ACHN (cell line): ENCODE data around the gene INO80C.
"Not testable (repeated sequence)": the region's sequence is repeated elsewhere in the genome, so short reads cannot be mapped to it uniquely, and the experiment has no call there.

Source experiments
- DNase-seq: peaks from one replicate; pipeline ENCODE4 v3.0.0-alpha.2; 2015
- in situ Hi-C: cut with HindIII; loops from 2 replicates; pipeline ENCODE4 v1.10.0; 2017; ENCODE audit warnings: low sequenced_read_pairs, low pct_ligation_motif_present, low pct_unique_long_range_greater_than_20kb

The INO80C gene

DNA sequence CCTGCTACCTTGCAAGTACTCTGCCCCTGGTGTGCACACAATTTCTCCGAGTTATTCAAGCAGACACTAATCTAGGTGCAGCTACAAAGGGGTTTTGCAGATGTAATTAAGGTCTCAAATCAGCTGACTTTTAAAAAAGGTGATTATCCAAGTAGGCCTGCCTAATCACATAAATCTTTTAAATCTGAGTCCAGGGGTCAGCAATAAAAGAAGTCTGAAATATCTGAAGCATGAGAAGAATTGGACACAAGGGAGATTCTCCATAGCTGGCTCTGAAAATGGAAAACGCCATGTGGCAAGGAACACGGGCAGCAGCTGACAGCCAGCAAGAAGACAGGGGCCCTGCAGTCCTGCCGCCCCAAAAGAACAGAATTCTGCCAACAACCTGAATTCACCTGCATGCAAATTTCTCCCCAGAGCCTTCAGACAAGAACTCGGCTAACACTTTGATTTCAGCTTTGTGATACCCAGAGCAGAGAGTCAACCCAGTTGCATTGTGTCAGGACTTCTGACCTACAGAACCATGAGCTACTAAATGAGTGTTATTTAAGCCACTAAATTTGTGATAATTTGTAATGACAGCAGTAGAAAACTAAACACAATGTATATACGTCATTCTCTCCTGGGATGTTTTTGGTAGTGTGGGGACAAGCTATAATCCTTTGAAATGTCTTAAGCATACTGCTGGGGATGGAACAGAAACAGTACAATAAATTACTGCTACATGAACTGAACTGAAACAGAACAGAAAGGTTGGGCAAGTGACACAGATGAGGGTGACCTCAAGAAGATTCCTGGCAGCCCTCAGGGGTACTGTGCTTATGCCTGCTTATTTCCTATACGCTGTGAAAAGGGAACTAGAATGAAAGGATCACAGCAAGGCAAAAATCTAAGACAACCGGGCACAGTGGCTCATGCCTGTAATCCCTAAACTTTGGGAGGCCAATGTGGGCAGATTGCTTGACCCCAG is 3.2 kb downstream of the INO80C start:
- no peak for DNase-seq
- in situ Hi-C loops = no loop called here

DNA sequence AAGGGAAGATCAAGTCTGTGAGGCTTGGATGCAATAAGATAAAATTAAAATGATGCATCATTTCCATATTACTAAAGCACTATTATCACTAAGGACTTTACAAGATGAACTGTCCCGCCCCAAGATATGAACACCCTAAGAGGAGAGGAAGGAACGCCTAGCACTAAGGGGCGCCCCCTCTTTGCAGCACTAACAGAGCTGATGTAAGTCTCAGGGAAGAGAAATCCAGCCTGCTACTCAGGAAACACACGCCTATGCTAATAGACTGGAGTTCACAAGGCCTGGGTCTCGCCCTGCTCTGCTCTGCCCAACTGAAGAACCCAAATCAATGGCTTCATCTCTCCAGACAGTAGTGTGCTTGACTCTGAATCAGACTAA is 6.1 kb downstream of the INO80C start:
- no peak for DNase-seq
- in situ Hi-C loops = no loop called here

DNA sequence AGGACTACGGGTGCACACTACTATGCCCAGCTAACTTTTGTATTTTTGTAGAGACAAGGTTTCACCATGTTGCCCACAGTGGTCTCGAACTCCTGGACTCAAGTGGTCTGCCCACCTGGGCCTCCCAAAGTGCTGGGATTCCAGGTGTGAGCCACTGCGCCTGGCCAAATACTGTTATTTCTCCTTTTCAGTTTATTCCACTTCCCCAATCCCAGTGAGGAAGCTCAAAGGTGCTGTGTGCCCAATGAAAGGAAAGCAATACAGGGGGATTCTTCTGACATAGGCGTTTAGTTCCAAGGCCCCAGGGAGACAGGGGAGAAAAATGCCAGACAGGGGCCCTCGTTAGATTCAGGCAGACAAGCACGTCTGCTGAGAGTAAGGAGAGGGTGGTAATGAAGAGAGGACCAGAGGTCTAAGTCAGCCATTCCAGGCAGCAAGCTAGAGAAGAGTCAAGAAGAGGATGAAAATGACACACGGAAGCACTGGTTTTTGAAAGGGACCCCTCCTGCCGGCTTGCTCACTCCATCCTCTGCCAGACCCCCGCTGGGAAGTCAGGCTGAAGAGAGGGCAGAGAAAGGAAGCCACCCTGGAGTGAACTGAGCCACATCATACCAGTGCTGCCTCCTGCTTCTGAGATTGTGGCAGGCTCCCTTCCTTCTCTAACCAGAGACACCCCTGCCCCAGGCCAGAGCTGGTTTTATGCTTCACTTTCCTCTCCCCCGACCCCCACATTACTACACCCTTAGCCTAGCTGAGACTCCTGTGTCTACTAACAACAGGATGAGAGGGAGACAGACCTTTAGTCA is 6.7 kb downstream of the INO80C start:
- in situ Hi-C loops = no loop called here

DNA sequence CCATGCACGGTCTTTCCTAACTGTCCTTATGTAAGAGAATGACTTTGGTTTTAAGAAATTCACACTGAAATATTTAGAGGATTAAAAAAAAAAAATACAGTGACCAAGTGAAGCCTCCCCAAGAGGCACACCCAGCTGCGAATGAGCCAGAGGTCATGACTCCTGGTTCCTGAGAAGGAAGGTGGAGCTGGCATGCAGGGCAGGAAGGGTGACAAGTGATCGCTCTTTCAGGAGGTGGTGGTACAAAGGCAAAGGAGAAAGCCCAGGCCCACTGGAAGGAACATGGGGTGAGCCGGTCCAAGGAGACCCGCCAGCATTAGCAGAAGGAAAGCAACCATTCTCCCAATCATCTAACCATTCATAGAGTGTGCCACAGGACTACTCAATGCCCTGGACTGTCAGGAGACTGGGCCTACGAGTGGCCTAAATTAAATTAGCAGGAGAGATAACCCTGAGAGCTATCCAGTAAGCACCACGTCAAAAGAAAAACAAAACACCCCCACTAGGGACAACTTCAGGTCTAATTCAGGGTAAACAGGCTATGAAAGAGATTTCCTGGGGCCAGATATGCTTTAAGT is 7.8 kb downstream of the INO80C start:
- no peak for DNase-seq
- in situ Hi-C loops = no loop called here

More for the DNA sequence above, 6.7 kb downstream of the INO80C start:
- DNase-seq = no peak

DNA sequence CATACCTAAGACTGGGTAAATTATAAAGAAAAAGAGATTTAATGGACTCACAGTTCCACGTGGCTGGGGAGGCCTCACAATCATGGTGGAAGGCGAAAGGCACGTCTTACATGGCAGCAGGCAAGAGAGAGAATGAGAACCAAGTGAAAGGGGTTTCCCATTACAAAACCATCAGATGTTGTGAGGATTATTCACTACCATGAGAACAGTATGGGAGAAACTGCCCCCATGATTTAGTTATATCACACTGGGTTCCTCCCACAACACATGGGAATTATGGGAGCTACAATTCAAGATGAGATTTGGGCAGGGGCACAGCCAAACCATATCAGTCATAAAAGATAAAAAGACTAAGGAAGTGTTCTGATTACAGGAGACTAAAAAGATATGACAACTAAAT is 8.5 kb downstream of the INO80C start:
- in situ Hi-C loops, DNase-seq: not testable (repeated sequence)

DNA sequence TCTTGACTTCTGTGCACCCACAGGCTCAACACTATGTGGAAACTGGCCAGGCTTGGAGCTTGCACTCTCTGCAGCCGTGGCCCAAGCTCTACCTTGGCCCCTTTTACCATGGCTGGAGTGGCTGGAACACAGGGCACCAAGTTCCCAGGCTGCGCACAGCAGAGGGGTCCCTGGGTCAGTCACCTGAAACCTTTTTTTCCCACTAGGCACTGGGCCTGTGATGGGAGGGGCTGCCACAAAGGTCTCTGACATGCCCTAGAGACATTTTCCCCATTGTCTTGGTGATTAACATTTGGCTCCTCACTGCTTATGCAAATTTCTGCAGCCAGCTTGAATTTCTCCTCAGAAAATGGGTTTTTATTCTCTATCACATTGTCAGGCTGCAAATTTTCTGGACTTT is 9.4 kb downstream of the INO80C start:
- in situ Hi-C loops = not testable (repeated sequence)

DNA sequence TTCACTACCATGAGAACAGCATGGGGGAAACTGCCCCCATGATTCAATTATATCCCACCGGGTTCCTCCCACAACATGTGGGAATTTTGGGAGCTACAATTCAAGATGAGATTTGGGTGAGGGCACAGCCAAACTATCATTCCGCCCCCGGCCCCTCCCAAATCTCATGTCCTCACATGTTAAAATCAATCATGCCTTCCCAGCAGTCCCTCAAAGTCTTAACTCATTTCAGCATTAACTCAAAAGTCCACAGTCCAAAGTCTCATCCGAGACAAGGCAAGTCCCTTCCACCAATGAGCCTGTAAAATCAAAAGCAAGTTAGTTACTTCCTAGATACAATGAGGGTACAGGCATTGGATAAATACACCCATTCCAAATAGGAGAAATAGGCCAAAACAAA is 10.2 kb downstream of the INO80C start:
- in situ Hi-C loops, DNase-seq: not testable (repeated sequence)

More for the DNA sequence above, 9.4 kb downstream of the INO80C start:
- not testable (repeated sequence) for DNase-seq

DNA sequence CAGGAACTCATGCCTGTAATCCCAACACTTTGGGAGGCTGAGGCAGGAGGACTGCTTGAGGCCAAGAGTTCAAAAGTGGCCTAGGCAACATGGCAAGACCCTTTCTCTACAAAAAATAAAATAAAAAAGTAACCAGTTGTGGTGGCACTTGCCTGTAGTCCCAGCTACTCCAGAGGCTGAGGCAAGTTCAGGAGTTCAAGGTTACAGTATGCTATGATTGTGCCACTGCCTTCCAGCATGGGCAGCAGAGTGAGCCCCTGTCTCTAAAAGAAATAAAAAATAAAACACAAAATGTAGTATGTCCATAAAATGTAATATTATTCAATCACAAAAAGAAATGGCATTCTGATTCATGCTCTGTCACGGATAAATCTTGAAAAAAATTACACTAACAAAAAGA is 11.9 kb downstream of the INO80C start:
- in situ Hi-C loops = no loop called here
- no peak for DNase-seq

DNA sequence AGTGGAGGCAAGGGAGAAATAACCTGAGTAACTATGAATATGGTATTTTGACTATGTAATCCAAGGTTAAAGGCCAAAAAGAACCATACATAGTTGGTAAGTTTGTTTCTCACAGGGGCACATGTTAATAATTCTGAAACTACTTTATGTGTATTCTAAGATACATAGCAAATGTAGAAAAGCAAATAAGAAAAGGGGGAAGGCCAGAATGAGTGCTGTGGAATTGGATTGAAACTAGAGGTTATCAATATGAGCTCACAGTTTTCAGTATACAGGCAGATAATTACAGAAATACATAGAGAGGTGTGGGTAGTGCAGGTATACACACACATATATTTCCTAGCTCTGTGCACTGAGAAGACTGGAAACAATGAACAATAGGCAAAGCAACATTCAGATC is 13.7 kb downstream of the INO80C start:
- in situ Hi-C loops = no loop called here
- no peak for DNase-seq

DNA sequence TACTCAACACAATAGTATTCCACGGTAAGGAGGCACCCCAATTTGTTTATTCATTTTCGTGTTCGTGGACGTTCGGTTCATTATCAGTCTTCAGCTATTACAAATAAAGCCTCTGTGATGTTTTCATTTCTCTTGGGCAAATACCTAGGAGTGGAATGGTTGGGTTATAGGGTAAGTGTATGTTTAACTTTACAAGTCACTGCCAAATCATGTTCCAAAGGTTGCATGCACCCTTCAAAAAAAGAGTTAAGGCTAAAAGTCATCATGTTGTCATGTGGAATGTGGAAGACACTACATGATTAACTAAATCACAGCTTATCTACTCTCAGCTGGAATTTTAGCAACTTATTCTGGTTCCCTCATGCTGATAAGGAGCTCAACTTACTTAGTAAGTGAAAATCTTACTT is 15.8 kb downstream of the INO80C start:
- DNase-seq = peak; percentile 41
- in situ Hi-C loops = no loop called here

DNA sequence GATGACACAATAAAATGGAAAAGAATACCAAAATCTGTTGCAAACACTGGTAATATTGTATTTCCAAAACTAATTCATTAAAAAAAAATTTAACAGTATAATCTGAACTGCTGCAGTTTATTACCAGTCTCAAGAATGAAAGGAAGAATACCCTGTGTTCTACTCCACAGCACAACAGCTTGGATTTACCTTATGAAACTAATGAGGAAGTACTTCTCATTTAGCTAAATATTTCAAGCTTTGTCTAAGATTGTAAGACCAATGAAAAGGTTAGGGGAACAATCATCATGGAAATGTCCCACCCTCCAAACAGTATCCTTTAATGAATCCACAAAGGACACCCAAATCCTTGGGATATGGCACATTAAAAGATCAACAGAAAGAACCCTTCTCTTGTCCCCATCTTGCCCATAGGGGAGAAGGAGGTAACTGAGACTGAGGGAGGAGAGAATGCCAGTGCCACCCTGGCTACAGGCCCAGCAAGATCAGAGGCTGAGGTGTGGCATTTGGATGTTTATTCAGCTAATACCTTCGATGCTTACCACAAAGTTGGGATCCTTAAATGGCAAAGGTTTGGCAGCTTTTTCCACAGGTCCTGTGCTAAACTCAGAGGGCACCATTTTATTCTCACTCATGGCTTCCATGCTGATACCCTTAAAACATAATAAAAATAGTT is 17.7 kb downstream of the INO80C start:
- in situ Hi-C loops = no loop called here
- DNase-seq = no peak

DNA sequence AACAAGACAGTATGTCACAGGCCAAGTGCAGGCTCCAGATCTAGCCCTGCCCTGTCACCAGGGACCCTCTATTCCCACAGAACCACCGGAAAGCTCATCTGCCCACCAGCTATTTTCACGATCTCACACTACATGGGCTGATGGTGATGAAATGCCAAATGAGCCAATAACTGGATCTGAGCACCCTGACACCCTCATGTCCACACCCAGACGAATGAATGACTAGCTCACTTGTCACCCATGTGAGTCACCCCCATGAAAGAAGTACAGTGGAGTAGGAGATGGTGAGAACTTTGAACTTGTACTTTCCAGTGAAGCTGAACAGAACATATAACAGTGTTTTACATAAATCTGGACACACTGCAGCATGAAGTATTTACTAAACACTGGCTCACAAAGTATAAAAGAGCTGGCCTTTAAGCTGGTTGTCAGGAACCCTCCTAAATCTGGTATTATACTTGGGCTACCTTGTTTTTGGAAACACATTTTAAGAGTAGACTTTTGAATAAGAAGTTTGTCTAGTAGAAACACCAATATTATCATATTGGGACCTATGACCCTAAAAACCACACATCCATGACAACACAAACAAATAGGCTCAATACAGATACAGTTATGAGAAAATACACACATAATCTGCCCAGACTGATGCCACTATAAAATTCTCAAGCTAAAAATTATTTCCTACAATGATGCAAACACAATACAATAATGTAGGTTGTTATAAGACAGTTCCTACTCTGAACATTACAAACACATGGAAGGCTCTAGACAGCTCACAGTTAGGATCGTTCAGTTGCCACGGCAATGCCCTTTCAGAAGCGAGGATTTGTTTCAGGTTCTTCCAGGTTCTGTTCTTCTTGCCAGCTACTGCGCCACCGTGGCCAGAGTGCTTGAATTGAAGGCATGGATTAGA is 19.0 kb downstream of the INO80C start:
- DNase-seq = peak; percentile 86
- in situ Hi-C loops = no loop called here

DNA sequence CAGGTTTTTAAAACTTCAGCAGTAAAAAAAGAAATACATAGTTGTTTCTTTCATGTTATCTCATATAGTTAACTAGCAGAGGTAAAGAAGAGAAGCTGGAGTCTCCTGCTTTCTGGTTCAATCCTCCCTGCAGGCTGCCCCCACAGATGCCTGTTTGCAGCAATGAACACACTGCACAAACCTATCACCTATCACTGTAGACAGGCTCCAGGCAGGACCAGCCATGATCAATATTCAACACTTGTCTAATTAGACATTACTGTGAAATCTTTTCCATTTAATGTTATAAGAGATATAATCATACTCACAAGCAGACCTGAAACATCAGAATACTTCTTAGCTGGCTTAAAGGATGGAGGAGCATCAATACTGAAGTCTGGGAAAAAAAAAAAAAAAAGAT is 19.8 kb downstream of the INO80C start:
- in situ Hi-C loops = no loop called here
- DNase-seq = no peak

DNA sequence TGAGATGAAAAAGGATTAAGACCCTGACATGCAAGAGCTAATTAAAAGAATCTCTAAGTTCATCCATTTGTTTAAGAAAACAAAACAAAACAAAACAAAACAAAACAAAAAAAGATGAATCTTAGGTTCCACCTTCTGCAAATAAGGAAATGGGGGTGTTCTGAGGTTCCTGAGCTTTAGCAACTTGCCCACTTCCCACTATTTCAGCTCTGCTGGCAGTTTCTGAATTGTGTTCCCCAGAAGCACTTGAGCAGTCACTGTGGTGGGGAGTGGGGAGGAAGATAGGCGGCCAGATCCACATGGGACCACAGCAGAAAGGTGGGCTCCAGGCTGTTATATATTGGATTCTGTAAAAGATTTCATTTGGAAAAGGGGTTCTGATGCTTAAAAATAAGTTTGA is 20.3 kb downstream of the INO80C start:
- in situ Hi-C loops = no loop called here
- DNase-seq = no peak

DNA sequence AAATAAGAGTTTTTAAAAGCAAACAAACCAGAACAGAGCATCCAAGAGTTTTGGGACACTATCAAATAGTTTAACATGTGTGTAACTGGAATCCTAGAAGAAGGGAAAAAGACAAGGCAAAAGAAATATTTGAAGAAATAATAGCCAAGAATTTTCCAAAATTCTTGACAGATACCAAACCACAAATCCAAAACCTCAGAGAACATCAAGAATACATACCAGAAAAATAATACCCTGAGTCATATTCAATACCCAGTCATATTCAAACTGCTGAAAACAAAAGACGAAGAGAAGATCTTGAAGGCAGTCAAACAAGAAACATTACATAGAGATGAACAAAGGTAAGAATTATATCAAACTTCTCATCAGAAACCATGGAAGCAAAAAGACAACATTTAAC is 22.9 kb downstream of the INO80C start:
- in situ Hi-C loops = no loop called here
- DNase-seq = no peak

DNA sequence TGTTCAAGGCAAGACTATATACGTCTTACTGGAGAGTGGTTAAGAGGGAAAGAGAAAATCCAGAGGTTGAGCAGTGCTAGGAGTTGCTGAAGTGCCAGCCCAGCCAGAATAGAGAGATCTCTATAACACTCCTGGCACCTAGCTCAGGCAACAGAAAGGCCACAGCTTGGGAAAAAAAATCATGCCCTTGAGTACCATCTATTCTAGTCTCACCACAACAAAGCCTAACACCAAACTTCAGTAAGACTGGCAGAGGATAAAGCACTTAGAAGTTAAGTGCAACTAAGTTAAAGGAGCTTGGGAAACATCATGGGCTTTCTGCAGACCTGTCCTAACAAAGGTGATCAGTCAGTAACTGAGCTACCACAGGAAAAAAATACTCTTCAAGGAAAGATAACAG is 24.2 kb downstream of the INO80C start:
- in situ Hi-C loops = no loop called here

DNA sequence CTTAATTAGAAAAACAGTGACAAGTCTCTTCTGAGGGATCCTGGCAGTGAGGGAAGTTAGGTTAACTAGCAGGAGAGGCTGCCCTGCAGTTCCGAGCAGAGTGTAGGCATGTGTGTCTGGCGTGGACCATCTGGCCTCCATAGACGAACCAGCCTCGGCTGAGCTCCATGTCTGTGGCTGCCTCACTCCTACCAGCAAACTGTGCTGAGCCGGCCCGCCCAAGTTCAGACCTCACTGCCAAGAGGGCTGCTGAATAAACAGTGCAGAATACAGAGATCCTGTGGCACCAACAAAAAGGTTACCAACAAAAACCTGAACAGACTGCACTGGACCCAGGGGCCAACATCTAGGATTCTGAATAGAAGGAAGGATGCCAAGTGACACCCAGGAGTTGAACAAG is 27.3 kb downstream of the INO80C start:
- DNase-seq = no peak
- in situ Hi-C loops = no loop called here

More for the DNA sequence above, 24.2 kb downstream of the INO80C start:
- DNase-seq = no peak

DNA sequence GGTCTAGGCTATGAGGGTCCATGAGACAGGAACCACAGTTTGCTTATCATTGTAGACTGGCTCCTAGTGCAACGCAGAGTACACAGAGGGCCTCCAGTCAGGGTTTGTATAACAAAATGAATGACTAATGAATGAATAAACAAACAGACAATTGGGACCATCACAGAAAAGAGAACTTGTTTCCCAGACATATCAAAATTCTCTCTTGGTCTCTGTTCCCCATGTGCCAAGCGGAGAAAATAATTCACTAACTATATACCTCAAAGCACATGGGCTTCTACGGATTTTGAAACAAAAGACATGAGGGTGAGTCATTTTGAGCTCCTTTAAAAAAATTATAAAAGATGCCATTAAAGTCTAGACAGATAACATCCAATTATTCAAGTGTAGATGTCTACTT is 28.0 kb downstream of the INO80C start:
- in situ Hi-C loops = no loop called here
- DNase-seq = no peak
